HUES6 (cell line): Measurements from ENCODE around the gene CELA2A.
"Not testable (repeated sequence)": the region's sequence is repeated elsewhere in the genome, so short reads cannot be mapped to it uniquely, and the experiment has no call there.

ENCODE experiments used
- H3K27ac ChIP-seq: 2 replicates; pipeline ENCODE4 v1.7.0; 2013; ENCODE audit warnings: low read depth, mild to moderate bottlenecking, low read length, inconsistent platforms
- H3K27me3 ChIP-seq: 2 replicates; pipeline ENCODE4 v1.6.1; 2013; ENCODE audit warnings: low read length; ENCODE audit not compliant: control insufficient read depth, insufficient read depth
- H3K36me3 ChIP-seq: 2 replicates; pipeline ENCODE4 v1.6.1; 2013; ENCODE audit warnings: low read length; ENCODE audit not compliant: control insufficient read depth, insufficient read depth
- H3K4me1 ChIP-seq: 2 replicates; pipeline ENCODE4 v1.6.1; 2013; ENCODE audit warnings: low read length; ENCODE audit not compliant: control insufficient read depth, insufficient read depth
- H3K4me3 ChIP-seq: 2 replicates; pipeline ENCODE4 v1.5.1; 2013; ENCODE audit warnings: low read depth, low read length
- H3K9ac ChIP-seq: one replicate; pipeline ENCODE4 v1.6.1; 2013; ENCODE audit warnings: mild to moderate bottlenecking, low read length
- H3K9me3 ChIP-seq: 2 replicates; pipeline ENCODE4 v1.6.1; 2013; ENCODE audit warnings: low read depth, low read length; ENCODE audit not compliant: control insufficient read depth, insufficient read depth

CELA2A gene

GRCh38 chr1:15458388-15458787, 1.9 kb downstream of the CELA2A start:
- H3K4me3 ChIP-seq, H3K27ac ChIP-seq, H3K36me3 ChIP-seq, H3K27me3 ChIP-seq, H3K9ac ChIP-seq, H3K9me3 ChIP-seq, H3K4me1 ChIP-seq: not testable (repeated sequence)

GRCh38 chr1:15459771-15460707, 3.5 kb downstream of the CELA2A start:
- Histone ChIP-seq H3K27me3 (no peaks in the 10 kb centered on the region), H3K9ac (no peak overlapping the region), H3K4me3 (no peak overlapping the region), H3K36me3 (no peaks in the 10 kb centered on the region), H3K4me1 (no peaks in the 10 kb centered on the region), H3K9me3 (no peaks in the 10 kb centered on the region), H3K27ac (no peak overlapping the region)

- no peak overlapping the region for H3K27ac ChIP-seq
- no peak overlapping the region for H3K9ac ChIP-seq
- no peaks in the 10 kb centered on the region for H3K9me3 ChIP-seq
- no peaks in the 10 kb centered on the region for H3K27me3 ChIP-seq
- no peak overlapping the region for H3K4me3 ChIP-seq
- H3K36me3 ChIP-seq: no peaks in the 10 kb centered on the region
- no peaks in the 10 kb centered on the region for H3K4me1 ChIP-seq
These were observed 4.2 kb downstream of the CELA2A start for GRCh38 chr1:15460708-15461095.

GRCh38 chr1:15463064-15463800, 6.7 kb downstream of the CELA2A start:
- H3K27ac ChIP-seq: not testable (repeated sequence)

GRCh38 chr1:15463926-15464322, 7.4 kb downstream of the CELA2A start:
- H3K4me3 ChIP-seq, H3K9ac ChIP-seq, H3K4me1 ChIP-seq: not testable (repeated sequence)

More at GRCh38 chr1:15463064-15463800, 6.7 kb downstream of the CELA2A start:
- not testable (repeated sequence) for H3K9ac ChIP-seq, H3K4me3 ChIP-seq, H3K9me3 ChIP-seq, H3K4me1 ChIP-seq, H3K27me3 ChIP-seq, H3K36me3 ChIP-seq

GRCh38 chr1:15465674-15466073, 9.1 kb downstream of the CELA2A start:
- no peaks in the 10 kb centered on the region for H3K4me1 ChIP-seq
- no peaks in the 10 kb centered on the region for H3K9me3 ChIP-seq
- no peak overlapping the region for H3K4me3 ChIP-seq
- H3K27ac ChIP-seq: no peak overlapping the region
- H3K9ac ChIP-seq: no peak overlapping the region
- no peaks in the 10 kb centered on the region for H3K36me3 ChIP-seq
- H3K27me3 ChIP-seq: no peaks in the 10 kb centered on the region

More at GRCh38 chr1:15463926-15464322, 7.4 kb downstream of the CELA2A start:
- not testable (repeated sequence) for H3K27ac ChIP-seq, H3K9me3 ChIP-seq, H3K27me3 ChIP-seq, H3K36me3 ChIP-seq

- H3K9ac ChIP-seq, H3K27ac ChIP-seq, H3K4me1 ChIP-seq, H3K4me3 ChIP-seq, H3K27me3 ChIP-seq, H3K9me3 ChIP-seq, H3K36me3 ChIP-seq: not testable (repeated sequence)
These were observed 10.6 kb downstream of the CELA2A start for GRCh38 chr1:15466955-15467625.

- no peak overlapping the region for H3K9ac ChIP-seq
- no peaks in the 10 kb centered on the region for H3K9me3 ChIP-seq
- no peaks in the 10 kb centered on the region for H3K4me1 ChIP-seq
- H3K36me3 ChIP-seq: no peaks in the 10 kb centered on the region
- no peak overlapping the region for H3K27ac ChIP-seq
- no peaks in the 10 kb centered on the region for H3K27me3 ChIP-seq
- no peak overlapping the region for H3K4me3 ChIP-seq
These were observed 11.6 kb downstream of the CELA2A start for GRCh38 chr1:15468145-15468544.

- Histone ChIP-seq H3K27ac (no peak overlapping the region), H3K4me1 (no peaks in the 10 kb centered on the region), H3K9ac (no peak overlapping the region), H3K36me3 (no peaks in the 10 kb centered on the region), H3K9me3 (no peaks in the 10 kb centered on the region), H3K4me3 (no peak overlapping the region), H3K27me3 (no peaks in the 10 kb centered on the region)
These were observed 12.8 kb downstream of the CELA2A start for GRCh38 chr1:15469361-15469760.

GRCh38 chr1:15469821-15470448, 13.4 kb downstream of the CELA2A start:
- H3K27ac ChIP-seq, H3K36me3 ChIP-seq, H3K9me3 ChIP-seq, H3K4me3 ChIP-seq, H3K27me3 ChIP-seq, H3K9ac ChIP-seq, H3K4me1 ChIP-seq: not testable (repeated sequence)
